K562 (cell line): Measurements from ENCODE around the gene APC.

Experiments
- ZKSCAN1 ChIP-seq: fragments of 150-350 bp; IDR thresholded peaks from 2 replicates; pipeline ENCODE4 v1.6.1; 2016; ENCODE audit warnings: low read depth, low read length
- ZZZ3 ChIP-seq: fragments of 450-650 bp; IDR thresholded peaks from 2 replicates; pipeline ENCODE4 v1.6.1; 2016; ENCODE audit warnings: antibody characterized with exemption, mild to moderate bottlenecking, moderate library complexity

- TF ChIP-seq ZKSCAN1 (no peak), ZZZ3 (no peak)
Measured at GRCh38 chr5:112849912-112850311, 112.2 kb downstream of the APC start.
